ENCODE measurements around the gene FRS2.

GRCh38 chr12:69544087-69544486 is 73.9 kb downstream of the FRS2 start:
- TF ChIP-seq POLR2AphosphoS5 (IDR thresholded peaks at IDR 0.05; ENCODE audit: low read depth, low read length) (no peak), POLR2A (IDR thresholded peaks at IDR 0.05; ENCODE audit: low read depth, low read length) (no peak), TAF1 (IDR thresholded peaks at IDR 0.05; ENCODE audit: borderline replicate concordance, low read depth, low read length) (no peak)

Data from GM12892 (cell line).